Prostate gland (tissue), 2 donors: ENCODE results near the gene ATP23. TPM values are rescaled to one million over a fixed set of nuclear protein-coding genes. Genes with fewer than 3 reads are reported as not detected.

ENCODE experiments used
- DNase-seq: peaks from one replicate; pipeline ENCODE4 v3.0.0-alpha.2; 2019; ENCODE audit warnings: low spot score
- H3K27ac ChIP-seq, 2 donors: fragments of 200-600 bp; sonication (generic); 2 replicates each; pipeline ENCODE4 v1.5.1; 2017 to 2019
- H3K27me3 ChIP-seq: fragments of 200-600 bp; sonication (generic); replicated peaks from 2 replicates; pipeline ENCODE4 v1.5.1; 2019; ENCODE audit not compliant: insufficient read depth
- H3K36me3 ChIP-seq, 2 donors: fragments of 200-600 bp; sonication (generic); 1 replicate in 1 of 2; 2 replicates in 1 of 2; pipeline versions ENCODE4 v1.5.1 to v1.8.1; 2017 to 2019
- H3K4me1 ChIP-seq: fragments of 200-600 bp; sonication (generic); replicated peaks from 2 replicates; pipeline ENCODE4 v1.5.1; 2019
- H3K4me3 ChIP-seq, 2 donors: fragments of 200-600 bp; sonication (generic); 2 replicates each; pipeline ENCODE4 v1.5.1; 2017 to 2019
- H3K9me3 ChIP-seq: fragments of 200-600 bp; sonication (generic); 2 replicates; pipeline ENCODE4 v1.5.1; 2017
- POLR2A ChIP-seq: fragments of 450-650 bp; IDR thresholded peaks from one replicate; pipeline ENCODE4 v1.6.1; 2016; ENCODE audit warnings: antibody characterized with exemption, mild to moderate bottlenecking
- POLR2AphosphoS5 ChIP-seq: sonication (generic); formaldehyde crosslinking; IDR thresholded peaks from one replicate; pipeline ENCODE4 v1.6.1; 2017; ENCODE audit warnings: antibody characterized with exemption
- WGBS: methylation state at CpG from one replicate; pipeline ENCODE4 v1.1.5; 2018; 5-methylcytosine and 5-hydroxymethylcytosine counted together
- intact Hi-C: fragments of 100-400 bp; cut with DNase I; formaldehyde crosslinking; loops from one replicate; pipeline ENCODE4 v1.14.2; 2022
- total RNA-seq, 2 donors: library from RNA; depleted of rRNA; stranded (reverse); fragments of >200 nt; gene quantifications; one replicate each; pipeline ENCODE4 v1.1.0, GENCODE V29; 2016
- TF ChIP-seq, protein P1 (sequence below), 4 experiments: fragments of 200-600 bp in 2 of 4; fragments of 450-650 bp in 2 of 4; sonication (generic) in 2 of 4; IDR thresholded peaks; 1 replicate in 3 of 4; 2 replicates in 1 of 4; pipeline ENCODE4 v1.5.1; 2016 to 2019; ENCODE audit warnings: antibody characterized with exemption in 4 of 4, mild to moderate bottlenecking in 2 of 4, moderate library complexity in 2 of 4

ATP23 gene, protein sequence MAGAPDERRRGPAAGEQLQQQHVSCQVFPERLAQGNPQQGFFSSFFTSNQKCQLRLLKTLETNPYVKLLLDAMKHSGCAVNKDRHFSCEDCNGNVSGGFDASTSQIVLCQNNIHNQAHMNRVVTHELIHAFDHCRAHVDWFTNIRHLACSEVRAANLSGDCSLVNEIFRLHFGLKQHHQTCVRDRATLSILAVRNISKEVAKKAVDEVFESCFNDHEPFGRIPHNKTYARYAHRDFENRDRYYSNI
- 10 to 100 TPM in 1 of 2 donors, 1 to 10 TPM in 1; 8.0 to 15.0 TPM for total RNA-seq

DNA sequence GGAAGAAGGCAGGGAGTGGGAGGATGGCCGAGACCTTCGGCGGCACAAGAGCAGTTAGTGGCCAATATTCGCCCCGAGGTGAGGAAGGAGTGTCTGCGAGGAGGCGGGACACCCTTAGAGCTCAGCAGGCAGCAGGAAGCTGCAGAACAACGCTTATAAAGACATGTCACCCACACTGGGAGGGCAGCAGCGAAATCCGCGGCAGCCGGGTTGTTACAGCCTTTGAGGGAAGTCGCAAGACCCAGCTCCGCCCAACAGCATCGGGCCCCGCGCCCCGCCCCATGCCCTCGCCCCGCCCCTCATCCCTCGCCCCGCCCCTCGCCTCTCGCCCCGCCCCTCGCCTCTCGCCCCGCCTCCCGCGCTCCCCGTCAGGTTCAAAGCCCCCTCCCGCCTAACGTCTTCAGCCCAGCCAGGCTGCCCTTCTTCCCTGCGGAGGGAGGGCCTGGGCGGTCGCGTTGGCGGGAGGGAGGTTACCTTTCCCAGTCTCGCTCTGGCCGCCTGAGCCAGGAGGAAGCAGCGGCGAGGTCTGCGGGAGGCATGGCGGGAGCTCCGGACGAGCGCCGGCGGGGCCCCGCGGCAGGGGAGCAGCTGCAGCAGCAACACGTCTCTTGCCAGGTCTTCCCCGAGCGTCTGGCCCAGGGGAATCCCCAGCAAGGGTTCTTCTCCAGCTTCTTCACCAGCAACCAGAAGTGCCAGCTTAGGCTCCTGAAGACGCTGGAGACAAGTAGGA, at the start of gene ATP23:
Gene ATP23 (plus strand): TSS at position 403 of the 730 bp plus-strand sequence. CDS start 135 bp downstream, at position 538.
- Histone ChIP-seq H3K9me3 (no peaks in the 10 kb centered on the region), H3K27ac (peak within 1 kb of the TSS; percentile 77 to 84), H3K36me3 (no peaks in the 10 kb centered on the region), H3K27me3 (no peaks in the 10 kb centered on the region), H3K4me3 (peak within 1 kb of the TSS; percentile 36 to 48), H3K4me1 (no peaks in the 10 kb centered on the region)
- DNase-seq = peak; percentile 92
- intact Hi-C loops = no loop called here
- 0% methylated on average over 28 of the region's 55 CpGs for WGBS
- TF ChIP-seq, protein P1, sequence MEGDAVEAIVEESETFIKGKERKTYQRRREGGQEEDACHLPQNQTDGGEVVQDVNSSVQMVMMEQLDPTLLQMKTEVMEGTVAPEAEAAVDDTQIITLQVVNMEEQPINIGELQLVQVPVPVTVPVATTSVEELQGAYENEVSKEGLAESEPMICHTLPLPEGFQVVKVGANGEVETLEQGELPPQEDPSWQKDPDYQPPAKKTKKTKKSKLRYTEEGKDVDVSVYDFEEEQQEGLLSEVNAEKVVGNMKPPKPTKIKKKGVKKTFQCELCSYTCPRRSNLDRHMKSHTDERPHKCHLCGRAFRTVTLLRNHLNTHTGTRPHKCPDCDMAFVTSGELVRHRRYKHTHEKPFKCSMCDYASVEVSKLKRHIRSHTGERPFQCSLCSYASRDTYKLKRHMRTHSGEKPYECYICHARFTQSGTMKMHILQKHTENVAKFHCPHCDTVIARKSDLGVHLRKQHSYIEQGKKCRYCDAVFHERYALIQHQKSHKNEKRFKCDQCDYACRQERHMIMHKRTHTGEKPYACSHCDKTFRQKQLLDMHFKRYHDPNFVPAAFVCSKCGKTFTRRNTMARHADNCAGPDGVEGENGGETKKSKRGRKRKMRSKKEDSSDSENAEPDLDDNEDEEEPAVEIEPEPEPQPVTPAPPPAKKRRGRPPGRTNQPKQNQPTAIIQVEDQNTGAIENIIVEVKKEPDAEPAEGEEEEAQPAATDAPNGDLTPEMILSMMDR (IDR thresholded peaks at IDR 0.05) = no peak
- peak; percentile 82 for TF ChIP-seq POLR2A
- TF ChIP-seq POLR2AphosphoS5 = peak; percentile 95

DNA sequence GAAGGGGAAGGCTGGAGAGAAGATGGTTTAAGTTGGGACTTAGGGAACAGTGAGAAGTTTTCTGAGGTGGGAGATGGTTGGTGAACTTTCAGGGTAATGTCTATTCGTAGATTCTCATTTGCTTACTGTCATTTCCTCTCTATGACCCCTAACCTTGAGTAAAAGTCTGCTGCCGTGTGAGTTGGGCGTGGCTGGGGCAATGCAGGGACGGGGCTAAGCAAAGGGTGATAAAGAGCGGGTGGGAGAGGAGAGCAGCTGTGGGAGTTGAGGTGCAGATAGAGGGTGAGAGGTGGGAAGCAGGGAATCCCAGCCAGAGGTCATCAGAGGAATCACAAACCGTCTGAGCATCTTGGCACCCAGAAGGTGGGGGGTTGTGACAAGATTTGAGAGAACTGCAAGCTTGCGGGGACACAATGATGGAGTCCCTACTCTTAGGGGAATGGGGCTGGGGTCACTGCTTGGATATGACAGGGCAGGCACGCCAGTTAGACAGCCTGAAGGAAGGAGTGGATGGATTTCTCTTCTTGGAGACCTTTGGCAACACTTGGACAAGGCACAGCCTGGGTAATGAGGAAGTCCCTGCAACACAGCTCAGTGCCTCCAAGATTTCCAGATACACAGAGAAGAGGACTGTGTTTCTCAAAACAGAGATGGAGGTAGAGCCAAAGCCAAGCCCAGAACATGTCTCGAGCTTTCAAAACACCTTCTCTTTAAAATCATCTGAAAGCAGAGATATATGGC, 49.0 kb upstream of the ATP23 start:
- Histone ChIP-seq H3K27me3 (no peaks in the 10 kb centered on the region), H3K9me3 (no peaks in the 10 kb centered on the region), H3K4me1 (peaks cover 29% of the 10 kb centered on the region), H3K36me3 (no peaks in the 10 kb centered on the region), H3K27ac (peak overlapping the region; percentile 89 to 90), H3K4me3 (no peak overlapping the region)
- intact Hi-C loops = loop anchor here (2.0 kb wide), 1 partner anchor 48 kb away; no protein-coding TSS in a partner anchor
- no peak for DNase-seq
- TF ChIP-seq POLR2A (no peak), POLR2AphosphoS5 (no peak)
- TF ChIP-seq, protein P1 (IDR thresholded peaks at IDR 0.05) = no peak
- WGBS = 79% methylated on average over 9 of the region's 9 CpGs

DNA sequence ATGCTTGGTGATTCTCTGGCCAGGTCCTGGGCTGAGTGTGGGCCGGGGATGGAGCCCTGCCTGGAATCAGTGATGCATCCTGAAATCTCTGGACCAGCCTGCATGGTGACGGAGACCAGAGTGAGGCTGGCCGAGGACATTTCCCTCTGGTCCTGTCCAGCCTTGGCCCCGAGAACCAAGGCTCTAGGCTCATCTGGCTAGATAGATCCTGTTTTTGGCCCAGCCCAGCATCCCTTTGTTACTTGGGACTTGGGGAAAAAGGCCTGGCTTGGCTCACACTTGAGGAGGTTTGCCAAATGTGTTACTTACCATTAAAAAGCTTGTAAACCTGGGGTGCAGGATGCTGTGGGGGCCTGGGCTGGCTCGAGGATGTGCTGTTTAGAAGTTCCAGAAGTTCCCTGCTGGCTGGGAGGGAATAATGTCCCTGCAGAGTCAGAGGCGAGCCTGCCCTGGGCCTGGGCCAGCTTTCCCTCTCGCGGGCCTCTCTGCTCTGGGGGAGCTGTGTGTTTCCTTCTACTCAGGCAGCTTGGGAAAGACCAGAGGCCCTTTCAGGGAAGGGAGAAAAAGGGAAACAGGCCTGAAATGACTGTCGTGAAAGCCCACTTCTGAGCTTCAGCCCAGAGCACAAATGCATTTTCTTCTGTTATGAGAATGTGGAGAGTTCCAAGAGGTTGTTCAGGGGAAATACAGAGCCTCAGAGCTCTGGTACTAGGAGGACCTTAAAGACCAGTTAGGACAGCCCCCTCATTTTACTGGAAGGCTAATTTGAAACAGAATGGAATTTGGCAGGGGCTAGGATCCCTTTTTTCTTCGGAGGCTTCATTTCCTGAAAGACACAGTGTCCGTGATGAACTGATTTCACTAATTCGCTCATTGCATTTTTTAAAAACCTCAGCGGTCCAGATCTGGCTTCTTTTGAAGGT, 47.7 kb upstream of the ATP23 start:
- TF ChIP-seq POLR2AphosphoS5 (peak; percentile 72), POLR2A (no peak)
- TF ChIP-seq, protein P1 (IDR thresholded peaks at IDR 0.05) = peak in 1 of 4 experiments; percentile 34
- peak; percentile 80 for DNase-seq
- no peaks in the 10 kb centered on the region for H3K27me3 ChIP-seq
- H3K36me3 ChIP-seq = no peaks in the 10 kb centered on the region
- 15% methylated on average over 13 of the region's 13 CpGs for WGBS
- H3K9me3 ChIP-seq = no peaks in the 10 kb centered on the region
- no peak overlapping the region for H3K4me3 ChIP-seq
- intact Hi-C loops = loop anchor here (2.0 kb wide), 1 partner anchor 49 kb away; no protein-coding TSS in a partner anchor
- peaks cover 28% of the 10 kb centered on the region for H3K4me1 ChIP-seq
- H3K27ac ChIP-seq = peak overlapping the region; percentile 89 to 90
